HEK293 (cell line): Measurements from ENCODE around the gene PIK3R3.

Source experiments
- BCL11A ChIP-seq: fragments of 450-650 bp; formaldehyde crosslinking; IDR thresholded peaks from 2 replicates; pipeline ENCODE4 v1.5.1; 2016; ENCODE audit warnings: low read depth, missing biosample characterization, missing genetic modification characterization
- GLIS2 ChIP-seq: fragments of 450-650 bp; formaldehyde crosslinking; IDR thresholded peaks from 2 replicates; pipeline ENCODE4 v1.5.1; 2016; ENCODE audit warnings: missing biosample characterization, missing genetic modification characterization
- IKZF3 ChIP-seq: fragments of 450-650 bp; IDR thresholded peaks from 2 replicates; pipeline ENCODE4 v1.5.0; 2018; ENCODE audit warnings: missing biosample characterization, mild to moderate bottlenecking, missing genetic modification characterization, moderate library complexity
- INSM2 ChIP-seq: fragments of 450-650 bp; formaldehyde crosslinking; IDR thresholded peaks from 2 replicates; pipeline ENCODE4 v1.5.1; 2016; ENCODE audit warnings: missing biosample characterization, missing genetic modification characterization
- KLF17 ChIP-seq: fragments of 450-650 bp; formaldehyde crosslinking; IDR thresholded peaks from 2 replicates; pipeline ENCODE4 v1.5.1; 2016; ENCODE audit warnings: missing biosample characterization, missing genetic modification characterization
- MYNN ChIP-seq: fragments of 450-650 bp; formaldehyde crosslinking; IDR thresholded peaks from 2 replicates; pipeline ENCODE4 v1.5.1; 2016; ENCODE audit warnings: missing biosample characterization, missing genetic modification characterization, borderline replicate concordance
- PATZ1 ChIP-seq: fragments of 450-650 bp; formaldehyde crosslinking; IDR thresholded peaks from 2 replicates; pipeline ENCODE4 v1.5.1; 2016; ENCODE audit warnings: missing biosample characterization, missing genetic modification characterization
- PRDM1 ChIP-seq: fragments of 450-650 bp; formaldehyde crosslinking; IDR thresholded peaks from 2 replicates; pipeline ENCODE4; 2016; ENCODE audit warnings: missing biosample characterization, missing genetic modification characterization
- ZBTB10 ChIP-seq: fragments of 450-650 bp; formaldehyde crosslinking; IDR thresholded peaks from 2 replicates; pipeline ENCODE4 v1.5.1; 2016; ENCODE audit warnings: missing biosample characterization, missing genetic modification characterization
- ZBTB17 ChIP-seq: fragments of 450-650 bp; formaldehyde crosslinking; IDR thresholded peaks from 2 replicates; pipeline ENCODE4 v1.5.1; 2016; ENCODE audit warnings: missing biosample characterization, missing genetic modification characterization
- ZBTB26 ChIP-seq: fragments of 450-650 bp; formaldehyde crosslinking; optimal IDR thresholded peaks from 2 replicates; pipeline ENCODE3; 2016; ENCODE audit warnings: missing biosample characterization, mild to moderate bottlenecking, missing genetic modification characterization
- ZBTB48 ChIP-seq: fragments of 450-650 bp; formaldehyde crosslinking; IDR thresholded peaks from 2 replicates; pipeline ENCODE4 v1.5.1; 2016; ENCODE audit warnings: missing biosample characterization, missing genetic modification characterization
- ZBTB7A ChIP-seq: fragments of 450-650 bp; formaldehyde crosslinking; IDR thresholded peaks from 2 replicates; pipeline ENCODE4 v1.5.1; 2016; ENCODE audit warnings: low read depth, missing biosample characterization, missing genetic modification characterization
- ZNF155 ChIP-seq: fragments of 450-650 bp; formaldehyde crosslinking; IDR thresholded peaks from 2 replicates; pipeline ENCODE4 v1.5.1; 2016; ENCODE audit warnings: missing biosample characterization, missing genetic modification characterization
- ZNF157 ChIP-seq: fragments of 450-650 bp; formaldehyde crosslinking; IDR thresholded peaks from 2 replicates; pipeline ENCODE4 v1.5.1; 2016; ENCODE audit warnings: missing biosample characterization, missing genetic modification characterization
- ZNF174 ChIP-seq: fragments of 450-650 bp; formaldehyde crosslinking; IDR thresholded peaks from 2 replicates; pipeline ENCODE4 v1.5.0; 2017; ENCODE audit warnings: missing biosample characterization, mild to moderate bottlenecking, missing genetic modification characterization
- ZNF324 ChIP-seq: fragments of 450-650 bp; formaldehyde crosslinking; IDR thresholded peaks from 2 replicates; pipeline ENCODE4 v1.5.1; 2016; ENCODE audit warnings: missing biosample characterization, missing genetic modification characterization
- ZNF335 ChIP-seq: fragments of 450-650 bp; formaldehyde crosslinking; conservative IDR thresholded peaks from 2 replicates; pipeline ENCODE4 v1.5.1; 2016; ENCODE audit warnings: missing biosample characterization, missing genetic modification characterization
- ZNF341 ChIP-seq: fragments of 450-650 bp; formaldehyde crosslinking; IDR thresholded peaks from 2 replicates; pipeline ENCODE4; 2016; ENCODE audit warnings: low read depth, missing biosample characterization, missing genetic modification characterization
- ZNF366 ChIP-seq: fragments of 450-650 bp; formaldehyde crosslinking; conservative IDR thresholded peaks from 2 replicates; pipeline ENCODE4 v1.5.1; 2016; ENCODE audit warnings: missing biosample characterization, missing genetic modification characterization
- ZNF394 ChIP-seq: fragments of 450-650 bp; formaldehyde crosslinking; IDR thresholded peaks from 2 replicates; pipeline ENCODE4 v1.5.1; 2016; ENCODE audit warnings: missing biosample characterization, missing genetic modification characterization, mild to moderate bottlenecking, moderate library complexity, borderline replicate concordance
- ZNF398 ChIP-seq: fragments of 450-650 bp; formaldehyde crosslinking; IDR thresholded peaks from 2 replicates; pipeline ENCODE4 v1.5.1; 2017; ENCODE audit warnings: missing biosample characterization, missing genetic modification characterization
- ZNF501 ChIP-seq: fragments of 450-650 bp; formaldehyde crosslinking; IDR thresholded peaks from 2 replicates; pipeline ENCODE4 v1.5.1; 2016; ENCODE audit warnings: missing biosample characterization, missing genetic modification characterization
- ZNF561 ChIP-seq: fragments of 450-650 bp; IDR thresholded peaks from 2 replicates; pipeline ENCODE4 v1.5.1; 2018; ENCODE audit warnings: missing biosample characterization, missing genetic modification characterization, borderline replicate concordance
- ZNF596 ChIP-seq: fragments of 450-650 bp; IDR thresholded peaks from 2 replicates; pipeline ENCODE4 v1.5.0; 2018; ENCODE audit warnings: missing biosample characterization, mild to moderate bottlenecking, missing genetic modification characterization, moderate library complexity
- ZNF600 ChIP-seq: fragments of 450-650 bp; formaldehyde crosslinking; IDR thresholded peaks from 2 replicates; pipeline ENCODE4 v1.5.1; 2016; ENCODE audit warnings: missing biosample characterization, missing genetic modification characterization
- ZNF791 ChIP-seq: fragments of 450-650 bp; formaldehyde crosslinking; IDR thresholded peaks from 2 replicates; pipeline ENCODE4 v1.5.1; 2016; ENCODE audit warnings: missing biosample characterization, missing genetic modification characterization
- ZNF792 ChIP-seq: fragments of 450-650 bp; formaldehyde crosslinking; IDR thresholded peaks from 2 replicates; pipeline ENCODE4 v1.5.1; 2016; ENCODE audit warnings: missing biosample characterization, missing genetic modification characterization
- ZXDB ChIP-seq: fragments of 450-650 bp; formaldehyde crosslinking; IDR thresholded peaks from 2 replicates; pipeline ENCODE4 v1.5.1; 2016; ENCODE audit warnings: missing biosample characterization, missing genetic modification characterization

PIK3R3 gene

GRCh38 chr1:46133181-46133658, 791 bp upstream of the PIK3R3 start (continued):
- peak; percentile 57; the same call in 1 of the 2 replicates for TF ChIP-seq KLF17 (tag by site-specific recombination)
- 0 out of 2 replicates have a peak, but pooled peaks have one; percentile 37 for TF ChIP-seq ZNF792 (tag by site-specific recombination)
- TF ChIP-seq ZBTB17 (tag by site-specific recombination) = 0 out of 2 replicates have a peak, but pooled peaks have one; percentile 5
- TF ChIP-seq ZNF791 (tag by site-specific recombination) = no peak
- peak; percentile 78; the same call in 1 of the 2 replicates for TF ChIP-seq ZBTB10 (tag by site-specific recombination)
- TF ChIP-seq PATZ1 = peak; percentile 78
- TF ChIP-seq ZBTB26 (tag by site-specific recombination) = peak; percentile 67
- TF ChIP-seq ZNF398 (tag by site-specific recombination) = peak; percentile 60; the same call in 1 of the 2 replicates
- peak; percentile 16; the same call in 1 of the 2 replicates for TF ChIP-seq ZNF324
- TF ChIP-seq ZNF596 = 0 out of 2 replicates have a peak, but pooled peaks have one; percentile 12
- peak; percentile 78 for TF ChIP-seq PRDM1 (tag by site-specific recombination)
- peak; percentile 44 for TF ChIP-seq ZNF600
- peak; percentile 57; the same call in 1 of the 2 replicates for TF ChIP-seq ZNF561
- TF ChIP-seq ZNF174 = no peak
- 0 out of 2 replicates have a peak, but pooled peaks have one; percentile 12 for TF ChIP-seq BCL11A
- no peak for TF ChIP-seq ZNF501 (tag by site-specific recombination)
- TF ChIP-seq INSM2 (tag by site-specific recombination) = peak; percentile 57; the same call in 1 of the 2 replicates
- TF ChIP-seq IKZF3 (tag by site-specific recombination) = 0 out of 2 replicates have a peak, but pooled peaks have one; percentile 32
- TF ChIP-seq GLIS2 (tag by site-specific recombination) = peak; percentile 58
- TF ChIP-seq ZNF155 (tag by site-specific recombination) = no peak
- peak; percentile 50; the same call in 1 of the 2 replicates for TF ChIP-seq ZNF394 (tag by site-specific recombination)
- peak; percentile 100 for TF ChIP-seq ZNF366 (tag by site-specific recombination)
- peak; percentile 99 for TF ChIP-seq ZNF335
- TF ChIP-seq ZBTB7A (tag by site-specific recombination) = no peak
- no peak for TF ChIP-seq ZNF157 (tag by site-specific recombination)
- TF ChIP-seq ZXDB (tag by site-specific recombination) = peak; percentile 78; the same call in 1 of the 2 replicates
- TF ChIP-seq MYNN (tag by site-specific recombination) = no peak
- peak; percentile 96 for TF ChIP-seq ZNF341 (tag by site-specific recombination)
- TF ChIP-seq ZBTB48 = peak; percentile 88
